CD14-positive monocyte (primary cell): ENCODE results near the gene DDX6. TPM values are rescaled to one million over a fixed set of nuclear protein-coding genes. Genes with fewer than 3 reads are reported as not detected.
A peak's percentile ranks its signal among the peaks of the same experiment; 100 is the strongest.

Experiments used
- DNase-seq, 3 donors: peaks; one replicate each; pipeline ENCODE4 v3.0.0-alpha.2; 2011 to 2022
- H2AFZ ChIP-seq: 2 replicates; pipeline ENCODE4 v1.6.0; 2012; ENCODE audit warnings: mild to moderate bottlenecking, low read depth, low read length, inconsistent platforms; ENCODE audit not compliant: insufficient read depth, poor library complexity, severe bottlenecking
- H3K27ac ChIP-seq, 2 donors: 1 replicate in 1 of 2; 2 replicates in 1 of 2; pipeline ENCODE4 v1.5.1; 2012 to 2013; ENCODE audit warnings: low read length in 2 of 2, control low read depth in 1 of 2, inconsistent platforms in 1 of 2, low read depth in 1 of 2, mild to moderate bottlenecking in 1 of 2
- H3K27me3 ChIP-seq, 2 donors: one replicate each; pipeline versions ENCODE4 v1.6.0 to v1.6.1; 2011 to 2013; ENCODE audit warnings: low read length in 2 of 2; ENCODE audit not compliant: control insufficient read depth in 2 of 2, insufficient read depth in 2 of 2
- H3K36me3 ChIP-seq, 2 donors: replicated peaks in 1 of 2; 1 replicate in 1 of 2; 2 replicates in 1 of 2; pipeline versions ENCODE4 v1.5.1 to v1.6.1; 2012 to 2013; ENCODE audit warnings: low read length in 2 of 2, control low read depth in 1 of 2, inconsistent platforms in 1 of 2, mild to moderate bottlenecking in 1 of 2; ENCODE audit not compliant: insufficient read depth in 2 of 2, control insufficient read depth in 1 of 2
- H3K4me1 ChIP-seq, 2 donors: 1 replicate in 1 of 2; 2 replicates in 1 of 2; pipeline versions ENCODE4 v1.5.1 to v1.6.1; 2012 to 2013; ENCODE audit warnings: low read length in 2 of 2, control low read depth in 1 of 2, inconsistent platforms in 1 of 2, mild to moderate bottlenecking in 1 of 2, moderate library complexity in 1 of 2; ENCODE audit not compliant: insufficient read depth in 2 of 2, control insufficient read depth in 1 of 2
- H3K4me2 ChIP-seq: replicated peaks from 2 replicates; pipeline ENCODE3; 2012; ENCODE audit warnings: low read length, moderate library complexity, mild to moderate bottlenecking; ENCODE audit not compliant: poor library complexity, severe bottlenecking; ENCODE audit errors: extremely low read depth
- H3K4me3 ChIP-seq, 3 experiments: fragments of 200-600 bp in 1 of 3; sonication (generic) in 1 of 3; replicated peaks in 1 of 3; 1 replicate in 2 of 3; 2 replicates in 1 of 3; pipeline ENCODE4 v1.5.1; 2011 to 2013; ENCODE audit warnings: low read length in 3 of 3, mild to moderate bottlenecking in 3 of 3, control low read depth in 2 of 3, low read depth in 2 of 3, inconsistent platforms in 1 of 3, moderate library complexity in 1 of 3
- H3K79me2 ChIP-seq: 2 replicates; pipeline ENCODE4 v1.6.0; 2012; ENCODE audit warnings: mild to moderate bottlenecking, control low read depth, inconsistent platforms, low read length, moderate library complexity; ENCODE audit not compliant: insufficient read depth
- H3K9ac ChIP-seq: 2 replicates; pipeline ENCODE4 v1.6.0; 2017; ENCODE audit warnings: low read length, mild to moderate bottlenecking; ENCODE audit not compliant: insufficient read depth, poor library complexity, severe bottlenecking
- H3K9me3 ChIP-seq, 2 donors: replicated peaks in 1 of 2; 1 replicate in 1 of 2; 2 replicates in 1 of 2; pipeline versions ENCODE4 v1.5.1 to v1.6.1; 2012 to 2013; ENCODE audit warnings: low read length in 2 of 2, control low read depth in 1 of 2; ENCODE audit not compliant: control insufficient read depth in 1 of 2, insufficient read depth in 1 of 2
- H4K20me1 ChIP-seq: 2 replicates; pipeline ENCODE4 v1.6.0; 2012; ENCODE audit warnings: mild to moderate bottlenecking, low read length, control low read depth, moderate library complexity; ENCODE audit not compliant: insufficient read depth
- H3K27ac Mint-ChIP-seq, 7 donors: one replicate each; pipeline ENCODE4 v1.8.0; 2020; ENCODE audit warnings: mild to moderate bottlenecking in 7 of 7, mixed read lengths in 7 of 7, moderate library complexity in 6 of 7, inconsistent platforms in 2 of 7
- H3K27me3 Mint-ChIP-seq, 3 donors: one replicate each; pipeline ENCODE4 v1.8.0; 2021 to 2022; ENCODE audit warnings: low read depth in 3 of 3, mild to moderate bottlenecking in 3 of 3, mixed read lengths in 3 of 3, moderate library complexity in 3 of 3, inconsistent platforms in 1 of 3
- H3K36me3 Mint-ChIP-seq, 2 donors: one replicate each; pipeline ENCODE4 v1.8.0; 2020; ENCODE audit warnings: mixed read lengths in 2 of 2, inconsistent platforms in 1 of 2, mild to moderate bottlenecking in 1 of 2
- H3K4me1 Mint-ChIP-seq: one replicate; pipeline ENCODE4 v1.8.0; 2020; ENCODE audit warnings: mild to moderate bottlenecking, mixed read lengths
- H3K4me3 Mint-ChIP-seq, 2 donors: one replicate each; pipeline ENCODE4 v1.8.0; 2020; ENCODE audit warnings: mild to moderate bottlenecking in 2 of 2, mixed read lengths in 2 of 2, moderate library complexity in 1 of 2
- H3K9me3 Mint-ChIP-seq, 7 donors: one replicate each; pipeline ENCODE4 v1.8.0; 2020 to 2022; ENCODE audit warnings: mixed read lengths in 7 of 7, mild to moderate bottlenecking in 6 of 7, moderate library complexity in 6 of 7, inconsistent platforms in 2 of 7
- CTCF ChIP-seq: fragments of 200-600 bp; IDR thresholded peaks from one replicate; pipeline ENCODE4 v1.8.0; 2022; ENCODE audit warnings: antibody characterized with exemption, mild to moderate bottlenecking
- WGBS: methylation state at CpG from one replicate; pipeline ENCODE4 v1.1.5; 2013; ENCODE audit warnings: missing lambda C conversion rate; ENCODE audit not compliant: insufficient coverage; 5-methylcytosine and 5-hydroxymethylcytosine counted together
- intact Hi-C, 2 donors: fragments of 100-400 bp; cut with micrococcal nuclease; formaldehyde crosslinking; loops; one replicate each; pipeline versions ENCODE4 v1.15.0 to v1.15.1; 2023
- polyA plus RNA-seq, 3 donors: library from polyadenylated mRNA; depleted of rRNA in 1 of 3; unstranded in 2 of 3; stranded (reverse) in 1 of 3; fragments of 300-500 nt in 2 of 3; fragments of >200 nt in 1 of 3; fragmentation: Illumina TruSeq in 2 of 3; gene quantifications; 1 replicate in 2 of 3; 2 replicates in 1 of 3; pipeline ENCODE4 v1.2.3, GENCODE V29; 2012 to 2021

Gene DDX6
- polyA plus RNA-seq, 3 donors, result 17.8 to 31.9 (median 28.0) TPM

GRCh38 chr11:118804094-118804493 lies 13.1 kb upstream of the DDX6 start:
- Mint-ChIP-seq H3K36me3 (no peaks in the 10 kb centered on the region), H3K4me1 (peaks cover 2% of the 10 kb centered on the region), H3K9me3 (no peaks in the 10 kb centered on the region), H3K27ac (peak overlapping the region in 1 of 7 donors; percentile 2), H3K27me3 (peaks cover 4 to 7% (median 6%) of the 10 kb centered on the region in 3 donors), H3K4me3 (no peak overlapping the region)
- Histone ChIP-seq H3K36me3 (no peaks in the 10 kb centered on the region), H3K4me2 (no peak overlapping the region), H3K9ac (no peak overlapping the region), H3K79me2 (no peaks in the 10 kb centered on the region), H3K27ac (no peak overlapping the region), H4K20me1 (no peaks in the 10 kb centered on the region), H2AFZ (no peak overlapping the region), H3K9me3 (no peaks in the 10 kb centered on the region), H3K27me3 (no peaks in the 10 kb centered on the region), H3K4me1 (no peaks in the 10 kb centered on the region), H3K4me3 (no peak overlapping the region)
- intact Hi-C loops, result no loop called here
- no peak for DNase-seq
- no peak for TF ChIP-seq CTCF
- 90% methylated on average over 3 of the region's 3 CpGs for WGBS

DNA sequence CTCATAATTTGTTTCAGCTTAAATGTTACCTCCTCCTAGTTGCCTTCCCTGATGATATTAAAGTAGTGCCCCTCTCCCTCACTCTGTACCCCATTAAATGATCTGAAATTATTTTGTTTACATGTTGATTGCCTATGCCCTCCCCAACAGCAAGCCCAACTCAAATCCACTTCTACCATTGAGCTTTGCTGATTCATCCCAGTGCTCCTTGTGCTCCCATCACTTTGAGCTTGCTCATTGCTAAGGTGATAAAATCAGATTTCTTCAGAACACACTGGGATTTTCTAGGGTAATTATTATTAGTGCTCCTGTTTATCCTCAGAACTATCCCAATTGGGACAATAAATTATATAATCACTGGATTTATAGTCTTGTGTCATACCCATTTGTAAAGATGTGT lies 8.4 kb upstream of the DDX6 start:
- peaks cover 10% of the 10 kb centered on the region for H3K4me1 Mint-ChIP-seq
- no peak overlapping the region for H3K27ac ChIP-seq
- no peak overlapping the region for H3K9ac ChIP-seq
- TF ChIP-seq CTCF, result no peak
- no peaks in the 10 kb centered on the region for H3K36me3 ChIP-seq
- no peak for DNase-seq
- H3K27ac Mint-ChIP-seq, result no peak overlapping the region
- no peaks in the 10 kb centered on the region for H3K9me3 ChIP-seq
- H4K20me1 ChIP-seq, result no peaks in the 10 kb centered on the region
- no peak overlapping the region for H2AFZ ChIP-seq
- peaks cover 1 to 4% (median 2%) of the 10 kb centered on the region in 3 donors for H3K27me3 Mint-ChIP-seq
- H3K9me3 Mint-ChIP-seq, result no peaks in the 10 kb centered on the region
- H3K4me3 ChIP-seq, result no peak overlapping the region
- no peaks in the 10 kb centered on the region for H3K79me2 ChIP-seq
- no peaks in the 10 kb centered on the region for H3K27me3 ChIP-seq
- peaks cover 8% of the 10 kb centered on the region in 2 donors for H3K4me1 ChIP-seq
- H3K36me3 Mint-ChIP-seq, result no peaks in the 10 kb centered on the region
- H3K4me3 Mint-ChIP-seq, result no peak overlapping the region
- no peak overlapping the region for H3K4me2 ChIP-seq
- intact Hi-C loops, result loop anchor here in 1 of 2 donors (10.0 kb wide), 1 partner anchor 95 kb away; no protein-coding TSS in a partner anchor
